IPS-18a (cell line): ENCODE results near the gene FGGY.

Experiments
- H3K27ac ChIP-seq: one replicate; pipeline ENCODE4 v1.5.1; 2013; ENCODE audit warnings: low read length
- H3K27me3 ChIP-seq: one replicate; pipeline ENCODE4 v1.6.1; 2013; ENCODE audit warnings: mild to moderate bottlenecking, low read length; ENCODE audit not compliant: control insufficient read depth, insufficient read depth
- H3K36me3 ChIP-seq: one replicate; pipeline ENCODE4 v1.6.1; 2013; ENCODE audit warnings: low read depth, low read length; ENCODE audit not compliant: control insufficient read depth
- H3K4me1 ChIP-seq: one replicate; pipeline ENCODE4 v1.6.1; 2013; ENCODE audit warnings: low read depth, low read length; ENCODE audit not compliant: control insufficient read depth
- H3K4me3 ChIP-seq: one replicate; pipeline ENCODE4 v1.5.1; 2013; ENCODE audit warnings: low read length
- H3K9ac ChIP-seq: one replicate; pipeline ENCODE4 v1.6.1; 2013; ENCODE audit warnings: mild to moderate bottlenecking, low read length, moderate library complexity
- H3K9me3 ChIP-seq: one replicate; pipeline ENCODE4 v1.6.1; 2013; ENCODE audit warnings: low read depth, low read length; ENCODE audit not compliant: control insufficient read depth

The FGGY gene

GRCh38 chr1:59769736-59770095, 472.8 kb downstream of the FGGY start:
- no peaks in the 10 kb centered on the region for H3K27me3 ChIP-seq
- no peak overlapping the region for H3K9ac ChIP-seq
- H3K9me3 ChIP-seq = no peaks in the 10 kb centered on the region
- no peaks in the 10 kb centered on the region for H3K36me3 ChIP-seq
- H3K4me1 ChIP-seq = peaks cover 10% of the 10 kb centered on the region
- no peak overlapping the region for H3K4me3 ChIP-seq
- H3K27ac ChIP-seq = no peak overlapping the region

DNA sequence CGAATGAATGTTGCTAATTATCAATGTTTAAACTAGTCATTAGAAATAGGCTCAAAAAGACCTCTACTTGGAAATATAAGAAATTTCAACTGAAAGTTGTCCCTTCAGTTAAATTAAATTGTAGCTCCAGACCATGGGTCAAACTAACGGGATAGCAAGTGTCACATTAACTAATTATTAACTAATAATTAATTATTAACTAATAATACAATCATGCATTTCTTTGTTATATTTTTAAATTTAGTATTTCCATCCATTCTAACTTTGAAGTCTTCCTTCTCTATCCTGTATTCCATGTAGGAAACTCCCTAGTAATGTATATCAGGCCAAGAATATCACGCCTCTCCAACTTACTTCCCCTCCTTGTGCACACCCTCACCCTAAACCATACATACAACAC, 474.5 kb downstream of the FGGY start:
- H3K9ac ChIP-seq = no peak overlapping the region
- H3K4me1 ChIP-seq = peaks cover 10% of the 10 kb centered on the region
- no peaks in the 10 kb centered on the region for H3K27me3 ChIP-seq
- H3K36me3 ChIP-seq = no peaks in the 10 kb centered on the region
- H3K27ac ChIP-seq = no peak overlapping the region
- H3K9me3 ChIP-seq = no peaks in the 10 kb centered on the region
- no peak overlapping the region for H3K4me3 ChIP-seq

GRCh38 chr1:59775480-59775879, 478.6 kb downstream of the FGGY start:
- no peaks in the 10 kb centered on the region for H3K27me3 ChIP-seq

GRCh38 chr1:59776960-59777852, 480.3 kb downstream of the FGGY start:
- no peaks in the 10 kb centered on the region for H3K9me3 ChIP-seq
- no peak overlapping the region for H3K9ac ChIP-seq
- no peaks in the 10 kb centered on the region for H3K27me3 ChIP-seq
- no peaks in the 10 kb centered on the region for H3K4me1 ChIP-seq
- no peaks in the 10 kb centered on the region for H3K36me3 ChIP-seq
- no peak overlapping the region for H3K27ac ChIP-seq
- H3K4me3 ChIP-seq = no peak overlapping the region

More at GRCh38 chr1:59775480-59775879, 478.6 kb downstream of the FGGY start:
- Histone ChIP-seq H3K4me1 (no peaks in the 10 kb centered on the region), H3K27ac (no peak overlapping the region), H3K9ac (no peak overlapping the region), H3K4me3 (no peak overlapping the region), H3K9me3 (no peaks in the 10 kb centered on the region), H3K36me3 (no peaks in the 10 kb centered on the region)

DNA sequence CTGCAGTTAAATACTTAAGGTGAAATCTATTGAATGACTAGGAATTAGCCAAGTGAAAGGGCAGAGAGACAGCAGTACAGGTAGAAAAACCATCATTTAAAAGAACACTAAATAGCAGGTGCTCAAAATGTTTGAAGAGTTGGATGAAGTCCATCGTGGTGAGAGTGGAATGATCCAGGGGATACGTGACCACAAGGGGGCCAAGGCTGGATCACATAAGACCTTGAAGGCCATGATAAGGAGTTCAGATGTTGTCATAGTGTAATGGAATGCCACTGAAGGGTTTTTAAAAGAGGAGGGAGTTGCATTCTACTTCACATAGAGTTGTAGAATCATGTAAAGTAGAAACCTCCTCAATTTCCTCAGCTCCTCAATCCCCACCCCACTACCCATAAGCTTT, 483.1 kb downstream of the FGGY start:
- Histone ChIP-seq H3K4me3 (no peak overlapping the region), H3K27me3 (no peaks in the 10 kb centered on the region), H3K36me3 (no peaks in the 10 kb centered on the region), H3K4me1 (no peaks in the 10 kb centered on the region), H3K27ac (no peak overlapping the region), H3K9ac (no peak overlapping the region), H3K9me3 (no peaks in the 10 kb centered on the region)

DNA sequence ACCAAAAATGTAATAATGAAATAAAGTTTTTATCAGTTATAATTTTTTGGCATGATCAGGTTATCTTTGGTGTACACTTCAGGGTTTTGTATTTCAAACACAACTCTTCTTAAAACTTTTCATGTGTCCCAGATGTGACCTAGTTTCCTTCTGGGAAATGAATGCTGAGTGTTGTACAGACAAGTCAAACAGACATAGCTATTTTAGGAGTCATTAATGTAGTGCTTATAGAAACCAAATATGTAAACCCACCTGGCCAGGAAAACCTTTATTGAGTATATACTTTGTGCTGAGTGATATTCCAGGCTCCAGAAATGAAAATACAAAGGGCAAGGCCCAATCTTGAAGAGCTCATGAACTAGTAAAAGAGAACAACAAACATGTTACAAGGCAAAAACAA, 491.9 kb downstream of the FGGY start:
- Histone ChIP-seq H3K4me1 (no peaks in the 10 kb centered on the region), H3K36me3 (no peaks in the 10 kb centered on the region), H3K9ac (no peak overlapping the region), H3K9me3 (peaks cover 6% of the 10 kb centered on the region), H3K27ac (no peak overlapping the region), H3K27me3 (no peaks in the 10 kb centered on the region), H3K4me3 (no peak overlapping the region)

GRCh38 chr1:59798600-59798999, 501.7 kb downstream of the FGGY start:
- no peak overlapping the region for H3K4me3 ChIP-seq
- no peaks in the 10 kb centered on the region for H3K4me1 ChIP-seq
- no peak overlapping the region for H3K27ac ChIP-seq
- H3K27me3 ChIP-seq = no peaks in the 10 kb centered on the region
- no peaks in the 10 kb centered on the region for H3K9me3 ChIP-seq
- H3K36me3 ChIP-seq = no peaks in the 10 kb centered on the region
- no peak overlapping the region for H3K9ac ChIP-seq

GRCh38 chr1:59803458-59804038, 506.7 kb downstream of the FGGY start:
- H3K4me3 ChIP-seq = no peak overlapping the region
- H3K27me3 ChIP-seq = no peaks in the 10 kb centered on the region
- H3K36me3 ChIP-seq = no peaks in the 10 kb centered on the region

GRCh38 chr1:59804301-59804700, 507.4 kb downstream of the FGGY start:
- H3K4me1 ChIP-seq = no peaks in the 10 kb centered on the region
- H3K9me3 ChIP-seq = no peaks in the 10 kb centered on the region

More at GRCh38 chr1:59803458-59804038, 506.7 kb downstream of the FGGY start:
- Histone ChIP-seq H3K9ac (no peak overlapping the region), H3K4me1 (no peaks in the 10 kb centered on the region), H3K9me3 (no peaks in the 10 kb centered on the region), H3K27ac (no peak overlapping the region)

GRCh38 chr1:59805554-59805953, 508.7 kb downstream of the FGGY start:
- Histone ChIP-seq H3K4me1 (no peaks in the 10 kb centered on the region), H3K27me3 (no peaks in the 10 kb centered on the region), H3K9me3 (no peaks in the 10 kb centered on the region), H3K9ac (no peak overlapping the region), H3K27ac (no peak overlapping the region), H3K36me3 (no peaks in the 10 kb centered on the region), H3K4me3 (no peak overlapping the region)

More at GRCh38 chr1:59804301-59804700, 507.4 kb downstream of the FGGY start:
- H3K36me3 ChIP-seq = no peaks in the 10 kb centered on the region
- H3K9ac ChIP-seq = no peak overlapping the region
- no peak overlapping the region for H3K4me3 ChIP-seq
- H3K27me3 ChIP-seq = no peaks in the 10 kb centered on the region
- no peak overlapping the region for H3K27ac ChIP-seq
